SK-N-MC (cell line): Measurements from ENCODE around the gene GPM6B.

Source experiments
- EZH2 ChIP-seq: fragments of 200-600 bp; sonication (generic); IDR thresholded peaks from one replicate; pipeline ENCODE4 v1.6.1; 2017; ENCODE audit warnings: antibody characterized with exemption
- FOXP2 ChIP-seq: optimal IDR thresholded peaks from 2 replicates; pipeline ENCODE3; 2011; ENCODE audit warnings: mild to moderate bottlenecking, moderate library complexity; ENCODE audit not compliant: insufficient read depth; ENCODE audit errors: extremely low read length, control extremely low read depth
- POLR2AphosphoS5 ChIP-seq: IDR thresholded peaks from 2 replicates; pipeline ENCODE4 v1.6.1; 2012; ENCODE audit warnings: mild to moderate bottlenecking, low read depth, low read length, borderline replicate concordance

DNA sequence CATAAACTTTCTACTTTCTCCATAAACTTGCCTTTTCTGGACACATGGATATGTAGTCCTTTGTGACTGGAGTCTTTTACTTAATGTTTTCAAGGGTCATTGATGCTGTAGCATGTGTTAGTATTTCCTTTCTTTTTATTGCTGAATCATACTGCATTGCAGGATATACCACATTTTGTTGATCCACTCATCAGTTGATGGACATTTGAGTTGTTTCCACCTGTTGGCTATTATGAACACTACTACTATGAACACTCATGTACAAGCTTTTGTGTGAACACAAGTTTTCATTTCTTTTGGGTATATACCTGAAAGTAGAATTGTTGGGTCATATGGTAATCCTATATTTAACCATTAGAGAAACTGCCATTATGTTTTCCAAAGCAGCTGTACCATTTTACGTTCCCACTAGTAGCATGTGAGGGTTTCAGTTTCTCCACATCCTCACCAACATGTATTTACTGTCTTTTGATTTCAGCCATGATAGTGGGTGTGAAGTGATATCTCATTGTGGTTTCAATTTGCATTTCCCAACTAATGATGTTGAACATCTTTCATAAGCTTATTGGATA lies 26.3 kb upstream of the GPM6B start:
- no peak for TF ChIP-seq EZH2
- TF ChIP-seq POLR2AphosphoS5: no peak
- no peak for TF ChIP-seq FOXP2
